ENCODE results near the gene HDAC11. TPM values are rescaled to one million over a fixed set of nuclear protein-coding genes. Genes with fewer than 3 reads are reported as not detected.

Gene HDAC11
- total and polyA plus RNA-seq, 9 of the 15 experiments (the other 6 are each of a cell fraction or from before 2014, with no cell fraction given): 0.60 to 6.0 (median 4.5) TPM

GRCh38 chr3:13455644-13456043, 24.5 kb upstream of the HDAC11 start (continued):
- TF ChIP-seq NCOA2 (IDR thresholded peaks at IDR 0.05; ENCODE audit: partially characterized antibody in 2 of 2) (no peak), C11orf30 (IDR thresholded peaks at IDR 0.05; ENCODE audit: low read depth) (peak; percentile 42), L3MBTL2 (IDR thresholded peaks at IDR 0.05) (peak; percentile 74), KDM2B (CRISPR knock-in tag; IDR thresholded peaks at IDR 0.05) (no peak), NR2C1 (IDR thresholded peaks at IDR 0.05) (no peak), NR2C1 (tag; IDR thresholded peaks at IDR 0.05) (0 out of 2 replicates have a peak, but pooled peaks have one; percentile 30), TCF7L2 (IDR thresholded peaks at IDR 0.05; ENCODE audit: low read depth, low read length) (no peak), USF2 (CRISPR knock-in tag; IDR thresholded peaks at IDR 0.05) (peak; percentile 90), SMARCA4 (IDR thresholded peaks at IDR 0.05) (peak; percentile 49; the same call in 1 of the 2 replicates), ZNF408 (CRISPR knock-in tag; IDR thresholded peaks at IDR 0.05; ENCODE audit: low read depth) (no peak), ZNF639 (CRISPR knock-in tag; conservative IDR thresholded peaks at IDR 0.05 in 1 of 2, IDR thresholded peaks at IDR 0.05 in 1 of 2) (0 out of 4 replicates have a peak, but pooled peaks of 1 of the 2 experiments have one; percentile 25)

Measured in K562 (cell line).